ENCODE results near the gene CDIP1.

DNA sequence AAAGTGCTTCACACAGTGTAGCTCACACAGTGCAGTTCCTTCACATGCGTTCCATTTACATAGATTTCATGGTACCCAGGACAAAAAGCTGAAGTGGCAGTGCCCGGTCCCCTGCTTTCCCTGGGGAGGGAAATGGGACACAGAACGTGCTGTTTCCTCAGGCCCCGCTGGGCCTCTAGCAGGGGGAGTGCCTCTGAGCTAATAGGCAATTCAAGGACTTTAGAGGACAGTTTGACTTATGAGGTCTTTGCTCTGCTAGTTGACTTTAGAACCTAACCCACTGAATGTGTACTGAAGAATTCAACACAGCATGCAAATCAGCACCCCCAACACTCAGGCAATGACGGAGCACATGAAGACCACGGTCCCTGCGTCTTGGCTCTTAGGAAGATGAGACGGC is 6.8 kb downstream of the CDIP1 start:
- TF ChIP-seq, protein P1, sequence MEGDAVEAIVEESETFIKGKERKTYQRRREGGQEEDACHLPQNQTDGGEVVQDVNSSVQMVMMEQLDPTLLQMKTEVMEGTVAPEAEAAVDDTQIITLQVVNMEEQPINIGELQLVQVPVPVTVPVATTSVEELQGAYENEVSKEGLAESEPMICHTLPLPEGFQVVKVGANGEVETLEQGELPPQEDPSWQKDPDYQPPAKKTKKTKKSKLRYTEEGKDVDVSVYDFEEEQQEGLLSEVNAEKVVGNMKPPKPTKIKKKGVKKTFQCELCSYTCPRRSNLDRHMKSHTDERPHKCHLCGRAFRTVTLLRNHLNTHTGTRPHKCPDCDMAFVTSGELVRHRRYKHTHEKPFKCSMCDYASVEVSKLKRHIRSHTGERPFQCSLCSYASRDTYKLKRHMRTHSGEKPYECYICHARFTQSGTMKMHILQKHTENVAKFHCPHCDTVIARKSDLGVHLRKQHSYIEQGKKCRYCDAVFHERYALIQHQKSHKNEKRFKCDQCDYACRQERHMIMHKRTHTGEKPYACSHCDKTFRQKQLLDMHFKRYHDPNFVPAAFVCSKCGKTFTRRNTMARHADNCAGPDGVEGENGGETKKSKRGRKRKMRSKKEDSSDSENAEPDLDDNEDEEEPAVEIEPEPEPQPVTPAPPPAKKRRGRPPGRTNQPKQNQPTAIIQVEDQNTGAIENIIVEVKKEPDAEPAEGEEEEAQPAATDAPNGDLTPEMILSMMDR (IDR thresholded peaks at IDR 0.05; ENCODE audit: low read length), result no peak
- TF ChIP-seq EZH2 (IDR thresholded peaks at IDR 0.05; ENCODE audit: borderline replicate concordance, low read length), result no peak

Measured in OCI-LY1 (cell line).